HG02610 (cell line): ENCODE results near the gene MYO1C.
A peak's percentile ranks its signal among the peaks of the same experiment; 100 is the strongest.
"Not testable (repeated sequence)": the region's sequence is repeated elsewhere in the genome, so short reads cannot be mapped to it uniquely, and the experiment has no call there.

Source experiments
- ATAC-seq: cut with Tn5 transposase; IDR thresholded peaks from one replicate; pipeline ENCODE4 v1.9.1; 2021; ENCODE audit warnings: mild to moderate bottlenecking, moderate library complexity; ENCODE audit not compliant: unreplicated experiment

The MYO1C gene

GRCh38 chr17:1492249-1493206, at the start of gene MYO1C:
MYO1C (minus strand) TSS chr17:1492686; CDS start chr17:1492487, 199 bp downstream.
- no peak for ATAC-seq

- no peak for ATAC-seq
Measured at GRCh38 chr17:1541367-1541904, 49.0 kb upstream of the MYO1C start.

GRCh38 chr17:1539811-1540210, 47.3 kb upstream of the MYO1C start:
- no peak for ATAC-seq

GRCh38 chr17:1535737-1536136, 43.3 kb upstream of the MYO1C start:
- no peak for ATAC-seq

GRCh38 chr17:1533661-1534325, 41.3 kb upstream of the MYO1C start:
- ATAC-seq = no peak

- no peak for ATAC-seq
Measured at GRCh38 chr17:1532836-1533602, 40.5 kb upstream of the MYO1C start.

- no peak for ATAC-seq
Measured at GRCh38 chr17:1529863-1530262, 37.4 kb upstream of the MYO1C start.

GRCh38 chr17:1526876-1527275, 34.4 kb upstream of the MYO1C start:
- not testable (repeated sequence) for ATAC-seq

GRCh38 chr17:1522626-1523025, 30.1 kb upstream of the MYO1C start:
- ATAC-seq = no peak

- no peak for ATAC-seq
Measured at GRCh38 chr17:1521086-1521640, 28.7 kb upstream of the MYO1C start.

- no peak for ATAC-seq
Measured at GRCh38 chr17:1519678-1520077, 27.2 kb upstream of the MYO1C start.

GRCh38 chr17:1518410-1518809, 25.9 kb upstream of the MYO1C start:
- ATAC-seq = no peak

GRCh38 chr17:1516388-1517161, 24.1 kb upstream of the MYO1C start, which contains the start of gene INPP5K:
INPP5K (minus strand) TSS chr17:1516612; CDS start chr17:1516499, 113 bp downstream.
- peak; percentile 91 for ATAC-seq

- no peak for ATAC-seq
Measured at GRCh38 chr17:1515640-1516387, 23.3 kb upstream of the MYO1C start.

GRCh38 chr17:1512351-1512750, 19.9 kb upstream of the MYO1C start:
- ATAC-seq = no peak

GRCh38 chr17:1511756-1512321, 19.4 kb upstream of the MYO1C start:
- no peak for ATAC-seq

- no peak for ATAC-seq
Measured at GRCh38 chr17:1511290-1511689, 18.8 kb upstream of the MYO1C start.

GRCh38 chr17:1509290-1509881, 16.9 kb upstream of the MYO1C start:
- no peak for ATAC-seq
